ENCODE measurements around the gene PTPRO.
"Not testable (repeated sequence)": the region's sequence is repeated elsewhere in the genome, so short reads cannot be mapped to it uniquely, and the experiment has no call there.

PTPRO gene

DNA sequence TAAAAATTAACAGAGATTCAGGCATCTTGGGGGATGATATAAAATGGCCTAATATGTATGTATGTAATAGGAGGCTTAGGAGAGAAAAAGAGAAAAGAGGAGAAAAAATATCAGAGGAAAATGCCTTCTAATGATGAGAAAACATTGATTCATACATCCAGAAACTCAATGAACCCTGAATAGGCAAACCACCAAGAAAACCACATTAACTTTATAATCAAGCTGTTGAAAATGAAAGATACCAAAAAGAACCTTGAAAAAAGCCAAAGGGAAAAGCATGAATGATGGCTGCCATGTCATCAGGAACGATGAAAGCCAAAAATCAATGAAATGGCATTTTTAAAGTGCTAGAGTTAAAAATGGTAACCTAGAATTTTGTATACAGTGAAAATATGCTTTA, 286.6 kb downstream of the PTPRO start:
- DNase-seq = no peak

- DNase-seq = no peak
Observed at GRCh38 chr12:15613981-15614380, 291.7 kb downstream of the PTPRO start.

DNA sequence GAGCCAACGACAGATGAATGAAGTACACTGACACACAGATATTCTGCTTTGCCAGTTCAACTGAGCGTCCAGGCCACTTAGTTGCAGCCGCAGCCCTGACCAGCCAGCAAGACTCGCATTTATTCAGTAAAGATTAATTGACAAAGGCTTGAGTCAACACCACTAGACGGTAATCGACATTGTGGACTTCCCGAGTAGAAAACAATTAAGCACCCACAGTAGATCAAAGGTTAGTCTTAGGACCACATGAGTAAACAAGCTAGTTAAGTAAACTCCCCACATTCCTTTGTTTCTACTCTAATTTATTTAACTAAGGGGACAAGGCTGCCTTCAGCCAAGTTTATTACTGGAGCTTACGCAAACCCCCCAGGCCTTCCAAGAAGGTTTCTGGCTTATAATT, 294.2 kb downstream of the PTPRO start:
- DNase-seq = not testable (repeated sequence)

DNA sequence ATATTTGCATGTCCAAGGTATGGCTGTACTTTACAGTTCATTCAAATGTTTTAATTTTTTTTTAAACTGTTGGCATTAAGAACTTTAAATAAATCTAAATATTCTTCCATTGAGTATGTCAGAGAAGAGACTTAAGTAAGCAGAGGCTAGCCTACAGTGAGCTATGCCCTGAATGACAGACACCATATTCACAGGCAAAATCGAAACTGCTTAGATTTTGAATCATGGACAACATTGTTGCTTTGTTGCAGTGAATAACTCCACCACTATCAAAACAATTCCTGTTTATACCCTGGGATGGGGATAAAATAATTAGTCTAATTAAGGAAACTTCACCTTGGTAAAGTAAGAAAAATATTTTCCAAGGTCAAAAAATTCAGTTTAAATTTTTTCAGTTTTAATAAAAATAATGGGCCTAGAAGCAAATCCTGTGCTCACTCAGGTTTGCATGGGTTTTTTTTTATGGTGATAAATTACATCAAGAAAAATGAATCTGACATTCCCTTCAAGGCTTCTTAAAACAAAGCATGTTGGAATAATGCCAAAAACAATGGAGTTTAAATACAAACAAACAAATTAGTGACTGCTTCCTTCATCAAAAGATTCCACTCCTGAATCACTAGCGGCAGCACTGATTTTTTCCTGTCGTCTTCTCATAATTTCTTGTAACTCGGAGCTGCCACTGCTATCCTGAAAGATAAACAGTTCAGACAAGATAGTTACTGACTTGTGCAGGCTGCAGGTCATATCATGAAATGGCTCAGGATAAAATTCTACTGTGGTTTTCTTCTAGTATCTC, 298.6 kb downstream of the PTPRO start:
- DNase-seq = peak; percentile 16

- no peak for DNase-seq
Observed at GRCh38 chr12:15625075-15625474, 302.8 kb downstream of the PTPRO start.

- no peak for DNase-seq
Observed at GRCh38 chr12:15627995-15628945, 306.0 kb downstream of the PTPRO start.

DNA sequence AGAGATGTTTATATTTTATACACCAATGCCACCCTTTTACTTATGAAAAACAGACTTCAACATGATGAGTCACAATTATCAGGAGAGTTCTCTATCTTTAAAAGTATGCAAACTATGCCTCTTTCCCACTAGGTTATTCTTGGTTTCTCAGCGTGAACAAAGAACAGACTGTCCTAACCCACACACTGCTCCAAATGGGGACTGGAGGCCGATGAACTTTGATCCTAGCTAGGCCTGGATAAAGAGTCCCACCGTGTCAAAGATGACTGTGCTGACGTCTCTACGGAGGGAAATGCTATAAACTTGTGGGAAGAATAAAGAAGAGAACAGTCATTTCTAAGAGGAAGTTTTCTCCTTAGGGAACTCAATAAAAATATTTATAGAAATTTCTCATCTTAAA, 306.8 kb downstream of the PTPRO start:
- DNase-seq = peak; percentile 54

DNA sequence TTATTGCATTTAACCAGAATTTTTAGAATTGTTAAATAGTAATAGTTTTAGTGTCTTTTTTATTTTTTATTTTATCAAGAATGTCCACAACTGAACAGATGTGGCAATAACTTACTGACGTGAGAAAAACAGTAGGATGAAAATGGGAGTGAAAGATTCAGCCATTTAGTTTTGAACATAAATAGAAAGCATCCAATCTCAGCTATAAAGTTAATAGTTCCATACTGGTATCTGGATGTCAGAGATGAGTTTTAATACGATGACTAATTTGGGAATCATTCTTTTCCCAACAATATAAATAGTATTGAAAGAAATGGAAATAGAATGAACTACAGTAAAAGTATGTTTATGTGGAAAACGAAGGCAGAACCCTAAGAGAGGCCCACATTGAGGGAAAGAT, 307.5 kb downstream of the PTPRO start:
- DNase-seq = no peak

DNA sequence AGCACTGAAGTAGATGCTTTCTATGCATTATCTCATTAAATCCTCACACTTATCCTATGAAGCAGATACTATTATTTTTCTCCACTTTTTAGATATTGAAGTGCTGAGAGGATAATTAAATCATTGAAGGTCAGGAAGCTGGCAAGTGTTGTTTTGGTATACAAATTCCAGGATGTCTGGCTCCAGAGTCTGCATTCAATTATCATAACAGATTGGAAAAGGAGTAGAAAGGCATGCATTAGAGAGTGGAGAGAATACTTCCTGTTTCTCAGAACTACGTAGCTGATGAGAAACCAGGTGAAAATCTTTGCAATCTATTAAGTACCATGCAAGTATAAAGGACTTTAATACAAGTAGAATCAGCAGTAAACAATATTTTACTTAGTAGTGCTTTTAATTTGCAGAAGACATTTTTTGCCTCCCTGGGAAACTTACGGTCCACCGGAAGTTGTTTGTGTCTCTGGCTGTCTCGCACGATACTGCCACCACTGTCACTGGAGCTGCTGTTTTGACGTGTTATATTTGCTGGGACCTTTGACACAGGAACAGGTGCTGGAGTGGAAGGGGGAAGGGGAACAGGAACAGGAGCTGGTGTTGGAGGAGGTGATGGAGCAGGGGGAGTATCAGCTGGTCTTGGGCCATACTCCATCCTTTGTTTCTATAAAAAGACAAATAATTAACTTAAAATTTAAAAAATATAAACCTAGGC, 308.9 kb downstream of the PTPRO start:
- no peak for DNase-seq

GRCh38 chr12:15632708-15633107, 310.4 kb downstream of the PTPRO start:
- no peak for DNase-seq

DNA sequence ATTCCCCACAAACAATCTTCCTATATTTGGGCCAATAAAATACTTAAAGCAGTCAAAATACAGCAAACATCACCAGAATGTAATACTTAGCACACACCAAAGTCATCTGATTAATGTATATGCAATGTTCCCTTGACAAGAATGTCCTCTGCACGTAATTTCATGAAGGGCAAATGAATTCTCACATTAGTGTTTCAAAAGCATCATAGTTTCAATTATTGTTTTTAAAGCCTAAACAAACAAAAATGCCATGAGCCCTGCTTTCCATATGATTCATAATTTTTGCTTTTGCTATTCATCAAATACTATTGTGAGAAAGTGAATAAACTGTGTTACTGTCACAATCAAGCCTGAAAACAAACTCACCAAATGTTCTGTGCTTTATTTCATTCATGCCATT, 310.9 kb downstream of the PTPRO start:
- no peak for DNase-seq

- no peak for DNase-seq
Observed at GRCh38 chr12:15634010-15634683, 311.8 kb downstream of the PTPRO start.

DNA sequence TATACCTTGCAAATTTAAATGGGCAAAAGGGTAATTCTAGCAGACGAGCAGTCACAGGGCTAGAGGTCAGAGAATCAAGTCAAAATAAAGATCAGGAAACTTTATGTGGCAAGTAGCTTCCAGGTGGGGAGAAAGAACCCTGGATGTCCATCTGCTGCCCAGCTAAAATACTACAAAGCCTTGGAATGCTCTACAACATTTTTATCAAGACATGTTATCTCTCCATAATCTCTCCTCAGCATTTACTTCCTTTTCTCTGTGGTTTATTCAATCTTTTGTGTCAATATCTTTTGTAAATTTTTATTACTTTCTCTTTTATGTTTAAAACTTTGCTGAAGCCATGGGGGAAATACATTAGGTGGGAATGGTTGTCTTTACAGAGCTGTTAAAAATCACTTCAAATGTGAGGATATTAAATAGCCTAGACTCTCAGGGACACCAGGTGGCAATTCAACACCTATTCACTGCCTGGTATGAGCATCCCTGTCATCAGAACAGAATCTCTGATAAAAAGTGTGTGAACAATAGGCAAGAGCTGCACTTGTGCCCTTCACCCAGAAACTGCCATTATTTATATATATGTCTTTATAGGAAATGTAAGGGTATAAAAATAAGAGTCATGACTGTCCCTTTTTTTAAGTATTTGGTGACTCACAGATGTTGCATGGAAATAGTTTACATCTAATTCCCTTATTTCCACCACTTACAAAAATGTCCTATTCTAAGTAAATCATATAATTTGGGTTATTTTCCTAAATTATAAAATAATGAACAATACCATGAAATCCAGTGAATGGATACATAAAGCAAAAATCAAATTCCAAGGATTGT, 314.0 kb downstream of the PTPRO start:
- DNase-seq = no peak

- no peak for DNase-seq
Observed at GRCh38 chr12:15638231-15638630, 315.9 kb downstream of the PTPRO start.

GRCh38 chr12:15644700-15645099, 322.4 kb downstream of the PTPRO start:
- no peak for DNase-seq

- no peak for DNase-seq
Observed at GRCh38 chr12:15646581-15646980, 324.3 kb downstream of the PTPRO start.
